T-helper 22 cell (primary cell): ENCODE results near the gene GPR156.

ENCODE experiments used
- DNase-seq: peaks from one replicate; pipeline ENCODE4 v3.0.0-alpha.2; 2020; ENCODE audit warnings: low read depth

GPR156 gene

GRCh38 chr3:120193554-120193953, 91.5 kb downstream of the GPR156 start:
- DNase-seq: no peak

GRCh38 chr3:120192579-120192978, 92.4 kb downstream of the GPR156 start:
- no peak for DNase-seq

GRCh38 chr3:120192159-120192558, 92.9 kb downstream of the GPR156 start:
- no peak for DNase-seq

- no peak for DNase-seq
These were observed 102.2 kb downstream of the GPR156 start for GRCh38 chr3:120182613-120183511.

- no peak for DNase-seq
These were observed 103.4 kb downstream of the GPR156 start for GRCh38 chr3:120181632-120182031.

GRCh38 chr3:120180731-120181412, 104.2 kb downstream of the GPR156 start:
- DNase-seq: no peak

- no peak for DNase-seq
These were observed 107.2 kb downstream of the GPR156 start for GRCh38 chr3:120177707-120178306.

- no peak for DNase-seq
These were observed 107.9 kb downstream of the GPR156 start for GRCh38 chr3:120177151-120177550.

GRCh38 chr3:120174811-120175539, 110.0 kb downstream of the GPR156 start:
- no peak for DNase-seq

- no peak for DNase-seq
These were observed 111.9 kb downstream of the GPR156 start for GRCh38 chr3:120173056-120173675.

GRCh38 chr3:120172070-120172469, 113.0 kb downstream of the GPR156 start:
- DNase-seq: no peak

GRCh38 chr3:120171134-120171873, 113.7 kb downstream of the GPR156 start:
- no peak for DNase-seq

GRCh38 chr3:120170223-120170622, 114.8 kb downstream of the GPR156 start:
- DNase-seq: no peak

- no peak for DNase-seq
These were observed 115.6 kb downstream of the GPR156 start for GRCh38 chr3:120169407-120169806.

- DNase-seq: no peak
These were observed 116.4 kb downstream of the GPR156 start for GRCh38 chr3:120168611-120169010.

GRCh38 chr3:120168038-120168437, 117.0 kb downstream of the GPR156 start:
- no peak for DNase-seq

GRCh38 chr3:120167488-120167887, 117.5 kb downstream of the GPR156 start:
- no peak for DNase-seq

GRCh38 chr3:120163816-120164215, 121.2 kb downstream of the GPR156 start:
- no peak for DNase-seq

- no peak for DNase-seq
These were observed 122.0 kb downstream of the GPR156 start for GRCh38 chr3:120163026-120163425.

GRCh38 chr3:120162400-120162799, 122.6 kb downstream of the GPR156 start:
- no peak for DNase-seq

- no peak for DNase-seq
These were observed 123.1 kb downstream of the GPR156 start for GRCh38 chr3:120161902-120162301.
